Right lobe of liver (tissue), 6 donors: Measurements from ENCODE around the gene MYOG. TPM values are rescaled to one million over a fixed set of nuclear protein-coding genes. Genes with fewer than 3 reads are reported as not detected.

Source experiments
- ATAC-seq, 4 donors: fragments of 200-7000 bp; cut with Tn5 transposase; one replicate each; pipeline ENCODE4 v1.9.1; 2020; ENCODE audit warnings: mild to moderate bottlenecking in 4 of 4, moderate library complexity in 4 of 4
- DNase-seq, 3 donors: peaks; one replicate each; pipeline ENCODE4 v3.0.0-alpha.2; 2020
- H3K27ac ChIP-seq, 3 donors: fragments of 200-600 bp; one replicate each; pipeline ENCODE4 v1.8.0; 2022
- H3K27me3 ChIP-seq, 2 donors: fragments of 200-600 bp; one replicate each; pipeline ENCODE4 v1.8.0; 2022
- H3K36me3 ChIP-seq, 4 donors: fragments of 200-600 bp; sonication (generic) in 1 of 4; one replicate each; pipeline versions ENCODE4 v1.5.1 to v1.8.0; 2017 to 2022; ENCODE audit warnings: control low read depth in 1 of 4
- H3K4me1 ChIP-seq, 4 donors: fragments of 200-600 bp; sonication (generic) in 1 of 4; one replicate each; pipeline versions ENCODE4 v1.5.1 to v1.8.0; 2017 to 2022; ENCODE audit warnings: control low read depth in 1 of 4
- H3K4me3 ChIP-seq, 3 donors: fragments of 200-600 bp; one replicate each; pipeline ENCODE4 v1.8.0; 2022
- H3K9me3 ChIP-seq, 4 donors: fragments of 200-600 bp; sonication (generic) in 1 of 4; one replicate each; pipeline versions ENCODE4 v1.5.1 to v1.8.0; 2017 to 2022; ENCODE audit warnings: control low read depth in 1 of 4
- CTCF ChIP-seq, 4 donors: fragments of 200-600 bp in 3 of 4; fragments of 450-650 bp in 1 of 4; IDR thresholded peaks; one replicate each; pipeline versions ENCODE4 v1.5.1 to v1.8.0; 2016 to 2022; ENCODE audit warnings: antibody characterized with exemption in 4 of 4, mild to moderate bottlenecking in 2 of 4
- POLR2A ChIP-seq: fragments of 450-650 bp; IDR thresholded peaks from one replicate; pipeline ENCODE4 v1.6.1; 2017; ENCODE audit warnings: antibody characterized with exemption, mild to moderate bottlenecking
- WGBS: methylation state at CpG from one replicate; pipeline ENCODE4 v1.1.6; 2018; ENCODE audit warnings: low coverage, low lambda C conversion rate; ENCODE audit not compliant: insufficient coverage; ENCODE audit errors: missing lambda C conversion rate; 5-methylcytosine and 5-hydroxymethylcytosine counted together
- intact Hi-C, 2 donors: fragments of 100-400 bp; cut with DNase I; formaldehyde crosslinking; loops; one replicate each; pipeline versions ENCODE4 v1.11.2 to v1.14.1; 2022
- long read RNA-seq: library from polyadenylated mRNA; unstranded; transcript quantifications from one replicate; pipeline ENCODE4 v2.0.0, GENCODE V29; 2019
- total RNA-seq, 6 experiments: library from RNA; depleted of rRNA in 2 of 6; stranded (reverse); fragments of >200 nt in 2 of 6; fragmentation: NEBNext Ultra II Directional in 3 of 6; extraction: Animal tissue kit (Norgen Biotek cat#: 25700) in 3 of 6; gene quantifications; one replicate each; pipeline versions ENCODE4 v1.1.0 to v1.2.4, GENCODE V29; 2016 to 2023
- donor health status: DM: no; HTN: yes; CAD: no.
- donor health status: DM: no; HTN: no; CAD: no.
- donor health status: DM: no; HTN: no; CAD: no.
- donor health status: DM: no; HTN: yes; CAD: no.
- donor health status: DM: no; HTN: yes; CAD: no.

MYOG gene
- not detected for total RNA-seq
- long read RNA-seq = 0 reads

GRCh38 chr1:203085528-203086406, at the start of gene MYOG:
Gene MYOG, minus strand, starts transcription at chr1:203086012. Its CDS starts 51 bp downstream, at chr1:203085961.
- Histone ChIP-seq H3K27me3 (no peaks in the 10 kb centered on the region), H3K4me1 (peaks cover 0 to 7% (median 0%) of the 10 kb centered on the region in 4 donors), H3K4me3 (no peak within 1 kb of the TSS), H3K27ac (no peak within 1 kb of the TSS), H3K36me3 (no peaks in the 10 kb centered on the region), H3K9me3 (no peaks in the 10 kb centered on the region)
- TF ChIP-seq CTCF (IDR thresholded peaks at IDR 0.05) (no peak), POLR2A (no peak)
- WGBS = 80% methylated on average over 8 of the region's 36 CpGs
- ATAC-seq (no peak), DNase-seq (no peak)
- intact Hi-C loops = no loop called here

- ATAC-seq (peak in 2 of 4 donors; percentile 41 to 45), DNase-seq (no peak)
- TF ChIP-seq POLR2A (no peak), CTCF (IDR thresholded peaks at IDR 0.05) (no peak)
- no peaks in the 10 kb centered on the region for H3K9me3 ChIP-seq
- H3K36me3 ChIP-seq = no peaks in the 10 kb centered on the region
- no peak overlapping the region for H3K4me3 ChIP-seq
- H3K4me1 ChIP-seq = no peaks in the 10 kb centered on the region
- H3K27ac ChIP-seq = no peak overlapping the region
- H3K27me3 ChIP-seq = no peaks in the 10 kb centered on the region
- 81% methylated on average over 9 of the region's 12 CpGs for WGBS
- intact Hi-C loops = no loop called here
Observed at GRCh38 chr1:203133970-203134725, 48.3 kb upstream of the MYOG start.

- Histone ChIP-seq H3K36me3 (no peaks in the 10 kb centered on the region), H3K4me1 (peaks cover 0 to 13% (median 2%) of the 10 kb centered on the region in 4 donors), H3K9me3 (no peaks in the 10 kb centered on the region), H3K4me3 (no peak overlapping the region), H3K27me3 (no peaks in the 10 kb centered on the region), H3K27ac (no peak overlapping the region)
- 85% methylated on average over 3 of the region's 9 CpGs for WGBS
- DNase-seq = no peak
- TF ChIP-seq POLR2A (no peak), CTCF (IDR thresholded peaks at IDR 0.05) (no peak)
- intact Hi-C loops = no loop called here
- ATAC-seq = no peak
Observed at GRCh38 chr1:203131548-203132200, 45.9 kb upstream of the MYOG start.

- ATAC-seq = no peak
- Histone ChIP-seq H3K4me3 (no peak overlapping the region), H3K9me3 (no peaks in the 10 kb centered on the region), H3K36me3 (no peaks in the 10 kb centered on the region), H3K27me3 (peaks cover 0 to 5% of the 10 kb centered on the region in 2 donors), H3K27ac (no peak overlapping the region), H3K4me1 (peaks cover 0 to 13% (median 2%) of the 10 kb centered on the region in 4 donors)
- 80% methylated on average over 3 of the region's 3 CpGs for WGBS
- intact Hi-C loops = no loop called here
- TF ChIP-seq CTCF (IDR thresholded peaks at IDR 0.05) (no peak), POLR2A (no peak)
- DNase-seq = no peak
Observed at GRCh38 chr1:203130358-203130985, 44.7 kb upstream of the MYOG start.
